Fibroblast of mammary gland (primary cell): Measurements from ENCODE around the gene ZSCAN21.
A peak's percentile ranks its signal among the peaks of the same experiment; 100 is the strongest.

ENCODE experiments used
- DNase-seq: peaks from one replicate; pipeline ENCODE4 v3.0.0-alpha.2; 2010; ENCODE audit warnings: low read depth
- H3K4me3 ChIP-seq: 2 replicates; pipeline ENCODE4 v1.5.1; 2011; ENCODE audit warnings: low read depth, mild to moderate bottlenecking, low read length, moderate library complexity; ENCODE audit not compliant: control insufficient read depth
- CTCF ChIP-seq: conservative IDR thresholded peaks from 2 replicates; pipeline ENCODE4 v1.5.1; 2011; ENCODE audit warnings: low read depth, low read length, inconsistent platforms; ENCODE audit not compliant: control insufficient read depth, insufficient read depth

Gene ZSCAN21

GRCh38 chr7:100075418-100075817 is 25.8 kb downstream of the ZSCAN21 start:
- no peak for TF ChIP-seq CTCF
- H3K4me3 ChIP-seq: no peak overlapping the region
- DNase-seq: no peak

- TF ChIP-seq CTCF: no peak
- no peak for DNase-seq
- no peak overlapping the region for H3K4me3 ChIP-seq
Observed at GRCh38 chr7:100077205-100077604, 27.6 kb downstream of the ZSCAN21 start.

GRCh38 chr7:100079024-100079560 is 29.5 kb downstream of the ZSCAN21 start:
- DNase-seq: no peak
- no peak for TF ChIP-seq CTCF

GRCh38 chr7:100080907-100081534 is 31.4 kb downstream of the ZSCAN21 start:
- H3K4me3 ChIP-seq: peak overlapping the region; percentile 92
- no peak for DNase-seq
- no peak for TF ChIP-seq CTCF

More at GRCh38 chr7:100079024-100079560, 29.5 kb downstream of the ZSCAN21 start:
- H3K4me3 ChIP-seq: no peak overlapping the region

GRCh38 chr7:100081535-100082102 is 32.0 kb downstream of the ZSCAN21 start, which contains the start of gene ZNF3:
TSS of gene ZNF3 (minus strand) at chr7:100081723. CDS start at chr7:100077357, 4,366 bp downstream.
- peak; percentile 99 for DNase-seq
- peak within 1 kb of the TSS; percentile 92 for H3K4me3 ChIP-seq
- TF ChIP-seq CTCF: peak; percentile 52

- DNase-seq: no peak
- no peak overlapping the region for H3K4me3 ChIP-seq
- no peak for TF ChIP-seq CTCF
Observed at GRCh38 chr7:100082978-100083377, 33.4 kb downstream of the ZSCAN21 start.

GRCh38 chr7:100085515-100085914 is 35.9 kb downstream of the ZSCAN21 start:
- no peak overlapping the region for H3K4me3 ChIP-seq
- no peak for TF ChIP-seq CTCF
- DNase-seq: no peak
